Stimulated activated CD4-positive, alpha-beta T cell treated with anti-CD3 and anti-CD28 coated beads, Interleukin-4, amount 100 ng/mL, for 4 hours (primary cell): ENCODE measurements around the gene ARF4.
"Not testable (repeated sequence)": the region's sequence is repeated elsewhere in the genome, so short reads cannot be mapped to it uniquely, and the experiment has no call there.

Experiments used
- DNase-seq, 2 experiments: peaks; one replicate each; pipeline ENCODE4 v3.0.0-alpha.2; 2020

Gene ARF4

GRCh38 chr3:57597127-57597923 lies at the start of gene ARF4:
ARF4 (minus strand) TSS chr3:57597344; CDS start chr3:57597140, 204 bp downstream.
- peak; percentile 99 to 100 for DNase-seq

GRCh38 chr3:57646723-57647122 lies 49.6 kb upstream of the ARF4 start:
- DNase-seq = no peak

DNA sequence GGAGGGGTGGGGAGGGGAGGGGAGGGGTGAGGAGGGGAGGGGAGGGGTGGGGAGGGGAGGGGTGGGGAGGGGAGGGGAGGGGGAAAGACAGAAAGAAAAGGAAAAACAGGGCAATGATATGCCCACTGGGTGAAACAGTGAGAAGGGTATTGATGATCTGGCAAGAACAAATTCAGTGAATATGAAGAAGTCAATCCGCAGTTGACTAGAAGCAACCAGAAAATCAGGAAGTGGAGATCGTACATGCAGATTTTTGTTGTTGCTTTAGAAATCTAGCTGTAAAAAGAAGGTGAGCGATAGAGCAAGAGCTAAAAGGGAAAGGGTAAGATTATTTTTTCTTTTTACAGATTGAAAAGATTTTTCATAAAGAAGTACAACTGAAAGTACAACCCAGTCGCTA lies 47.6 kb upstream of the ARF4 start:
- no peak for DNase-seq

GRCh38 chr3:57637391-57637790 lies 40.2 kb upstream of the ARF4 start:
- DNase-seq = no peak

- not testable (repeated sequence) for DNase-seq
These were observed 37.1 kb upstream of the ARF4 start for GRCh38 chr3:57634259-57634658.

- no peak for DNase-seq
These were observed 30.8 kb upstream of the ARF4 start for GRCh38 chr3:57627976-57628375.

DNA sequence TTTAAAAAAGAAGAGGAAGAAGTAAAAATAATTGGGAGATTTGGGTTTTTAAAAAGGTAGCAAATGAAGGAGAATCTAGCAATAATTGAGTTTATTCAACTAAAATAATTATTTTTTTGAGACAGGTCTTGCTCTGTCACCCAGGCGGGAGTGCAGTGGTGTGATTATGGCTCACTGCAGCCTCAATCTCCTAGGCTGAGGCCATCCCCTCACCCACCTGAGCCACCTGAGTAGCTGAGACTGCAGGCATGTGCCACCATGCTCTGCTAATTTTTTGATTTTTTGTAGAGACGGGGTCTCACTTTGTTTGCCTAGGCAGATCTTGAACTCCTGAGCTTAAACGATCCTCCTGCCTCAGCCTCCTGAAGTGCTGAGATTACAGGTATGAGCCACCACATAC lies 27.7 kb upstream of the ARF4 start:
- no peak for DNase-seq

GRCh38 chr3:57622362-57622761 lies 25.2 kb upstream of the ARF4 start:
- no peak for DNase-seq

DNA sequence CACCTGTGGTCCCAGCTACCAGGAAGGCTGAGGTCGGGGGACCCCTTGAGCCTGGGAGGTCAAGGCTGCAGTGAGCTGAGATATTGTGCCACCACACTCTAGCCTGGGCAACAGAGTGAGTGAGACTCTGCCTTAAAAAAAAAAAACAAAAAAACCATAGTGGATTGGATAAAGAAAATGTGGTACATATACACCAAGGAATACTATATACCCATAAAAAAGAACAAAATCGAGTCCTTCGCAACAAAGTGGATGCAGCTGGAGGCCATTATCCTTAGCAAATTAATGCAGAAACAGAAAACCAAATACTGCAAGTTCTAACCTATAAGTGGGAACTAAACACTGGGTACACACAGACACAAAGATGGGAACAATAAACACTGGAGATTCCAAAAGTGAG lies 20.6 kb upstream of the ARF4 start:
- no peak for DNase-seq

- DNase-seq = no peak
These were observed 19.1 kb upstream of the ARF4 start for GRCh38 chr3:57616233-57616632.

- not testable (repeated sequence) for DNase-seq
These were observed 14.7 kb upstream of the ARF4 start for GRCh38 chr3:57611870-57612269.

- no peak for DNase-seq
These were observed 8.5 kb upstream of the ARF4 start for GRCh38 chr3:57605683-57606082.

- DNase-seq = no peak
These were observed 7.8 kb upstream of the ARF4 start for GRCh38 chr3:57604971-57605370.

DNA sequence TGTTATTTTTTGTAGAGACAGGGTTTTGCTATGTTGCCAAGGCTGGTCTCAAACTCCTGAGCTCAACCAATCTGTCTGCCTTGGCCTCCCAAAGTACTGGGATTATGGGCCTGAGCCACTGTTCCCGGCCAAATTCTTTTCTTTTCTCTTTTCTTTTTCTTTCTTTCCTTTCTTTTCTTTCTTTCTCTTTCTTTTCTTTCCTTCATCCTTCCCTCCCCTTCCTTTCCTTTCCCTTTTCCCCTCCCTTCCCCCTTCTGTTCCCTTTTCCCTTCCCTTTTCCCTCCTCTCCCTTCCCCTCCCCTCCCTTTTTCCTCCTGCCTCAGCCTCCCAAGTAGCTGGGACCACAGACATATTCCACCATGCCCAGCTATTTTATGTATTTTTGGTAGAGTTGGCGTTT lies 3.1 kb upstream of the ARF4 start:
- no peak for DNase-seq

GRCh38 chr3:57598765-57599360 lies 1.7 kb upstream of the ARF4 start:
- no peak for DNase-seq

DNA sequence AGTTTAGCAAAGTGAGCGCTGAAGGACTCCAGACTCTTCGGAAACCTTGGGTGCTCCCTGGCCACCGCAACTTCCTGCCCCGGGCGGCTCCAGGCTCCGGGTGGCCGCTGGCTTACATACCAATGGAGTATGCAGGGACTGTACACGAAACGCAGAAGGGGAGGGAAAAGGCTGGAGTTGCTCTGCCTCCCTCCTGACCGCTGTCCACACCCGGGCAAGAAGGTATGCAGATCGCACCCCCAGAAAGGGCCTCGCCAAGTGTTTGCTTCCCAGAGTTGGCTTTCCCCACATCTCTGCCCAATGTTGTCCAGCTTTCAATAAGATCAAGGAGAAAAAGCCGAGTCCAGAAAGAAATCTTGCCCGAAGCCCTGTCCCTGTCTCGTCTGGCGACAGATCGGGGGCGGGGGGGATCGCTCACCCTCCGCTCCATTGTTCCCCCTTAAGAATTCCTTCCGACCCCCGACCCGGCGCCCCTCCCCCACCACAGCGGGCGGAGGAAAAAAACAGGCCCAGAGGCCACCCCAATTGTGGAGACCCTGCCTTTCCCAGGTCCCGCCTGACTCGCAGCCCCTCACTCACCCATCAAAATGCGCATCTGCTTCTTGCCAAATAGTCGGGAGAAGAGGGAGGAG lies 533 bp downstream of the ARF4 start:
- peak; percentile 43 to 56 for DNase-seq

DNA sequence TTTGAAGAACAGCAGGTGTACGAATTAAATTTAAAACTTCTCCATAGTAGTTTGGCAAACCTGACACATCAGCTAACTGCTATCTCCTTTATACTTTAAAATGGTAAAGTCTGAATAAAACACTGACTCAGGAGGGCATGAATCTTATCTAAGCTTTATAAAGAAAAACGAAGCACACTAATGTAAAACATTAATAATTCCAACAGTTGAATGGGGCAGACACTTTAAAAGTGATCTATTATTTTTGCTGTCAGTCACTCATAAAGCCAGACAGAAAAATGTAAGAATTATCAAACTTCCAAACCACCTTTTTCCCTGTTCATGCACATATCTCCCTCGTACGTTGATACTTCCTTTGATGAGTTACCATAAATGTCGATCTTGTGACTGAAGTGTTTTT lies 2.6 kb downstream of the ARF4 start:
- no peak for DNase-seq

- DNase-seq = no peak
These were observed 3.0 kb downstream of the ARF4 start for GRCh38 chr3:57594144-57594543.

DNA sequence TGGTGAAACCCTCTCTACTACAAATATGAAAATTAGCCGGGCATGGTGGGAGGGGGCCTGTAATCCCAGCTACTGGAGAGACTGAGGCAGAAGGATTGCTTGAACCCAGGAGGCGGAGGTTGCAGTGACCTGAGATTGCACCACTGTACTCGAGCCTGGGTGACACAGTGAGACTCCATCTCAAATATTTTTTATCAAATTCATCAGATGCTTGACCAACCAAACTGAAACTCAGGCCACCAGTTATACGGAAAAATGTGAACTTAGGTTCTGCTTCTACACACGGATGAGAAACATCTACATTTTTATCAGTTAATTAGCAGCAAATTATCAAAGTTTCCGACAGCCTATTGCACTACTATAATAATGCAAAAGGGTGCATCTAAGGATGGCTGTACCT lies 4.8 kb downstream of the ARF4 start:
- no peak for DNase-seq

- no peak for DNase-seq
These were observed 9.2 kb downstream of the ARF4 start for GRCh38 chr3:57587905-57588304.

DNA sequence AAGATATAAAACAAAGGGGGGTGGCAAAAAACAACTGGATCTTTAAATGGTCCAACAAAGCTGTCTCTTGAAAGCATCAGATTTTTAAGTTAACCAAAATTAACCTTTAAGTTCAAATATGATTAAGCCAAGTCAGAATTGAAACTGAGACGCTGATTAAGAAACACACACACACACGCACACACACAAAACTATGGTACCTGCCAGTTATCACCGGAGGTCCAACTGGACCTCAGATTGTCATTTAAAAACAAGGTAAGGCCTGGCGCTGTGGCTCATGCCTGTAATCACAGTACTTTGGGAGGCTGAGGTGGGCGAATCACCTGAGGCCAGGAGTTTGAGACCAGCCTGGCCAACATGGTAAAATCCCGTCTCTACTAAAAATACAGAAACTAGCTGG lies 10.4 kb downstream of the ARF4 start:
- DNase-seq = no peak

DNA sequence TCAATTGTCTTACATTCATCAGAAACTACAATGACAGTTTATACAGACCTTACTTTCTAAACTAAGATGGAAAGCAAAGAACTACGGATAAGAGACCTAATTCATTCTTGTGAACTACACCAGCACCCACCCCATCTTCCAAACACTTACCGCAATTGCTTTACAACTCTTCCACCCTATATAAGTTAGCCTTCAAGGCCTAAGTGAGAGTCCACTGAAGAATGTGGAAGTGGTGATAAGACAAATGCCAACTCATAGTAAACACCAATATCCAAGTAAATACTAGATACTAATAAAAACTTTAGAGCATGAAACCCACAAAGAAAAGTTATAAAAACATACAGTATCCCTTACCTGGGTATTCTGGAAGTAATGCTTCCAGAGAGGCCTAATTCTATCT lies 13.6 kb downstream of the ARF4 start:
- no peak for DNase-seq

DNA sequence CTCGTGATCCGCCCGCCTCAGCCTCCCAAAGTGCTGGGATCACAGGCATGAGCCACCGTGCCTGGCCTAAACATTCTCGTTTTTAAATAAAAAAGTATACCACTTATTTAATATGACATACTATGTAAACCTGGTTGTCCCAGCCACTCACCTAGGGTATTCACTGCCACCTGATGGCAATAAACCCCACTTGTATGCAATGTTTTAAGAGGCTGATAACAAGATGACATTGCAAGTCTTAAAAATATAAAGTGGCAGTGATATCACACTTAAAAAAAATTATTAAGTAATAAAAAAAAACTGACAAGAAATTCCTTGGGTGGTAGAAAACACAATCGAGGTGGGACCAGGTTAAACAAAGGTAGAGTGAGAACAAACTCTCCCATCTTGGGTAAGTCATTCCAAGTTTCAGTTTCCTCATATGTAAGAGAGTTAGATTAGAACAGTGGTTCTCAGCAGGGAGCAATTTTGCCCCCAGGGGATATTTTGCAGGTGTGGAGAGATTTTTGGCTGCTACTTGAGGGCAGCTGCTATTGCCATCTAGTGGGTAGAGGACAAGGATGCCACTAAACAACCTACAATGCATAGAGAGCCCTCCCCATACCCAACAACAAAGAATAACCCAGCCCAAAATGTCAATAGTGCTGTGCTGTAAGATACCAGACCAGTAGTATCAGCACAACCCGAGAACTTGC lies 14.5 kb downstream of the ARF4 start:
- DNase-seq = no peak

DNA sequence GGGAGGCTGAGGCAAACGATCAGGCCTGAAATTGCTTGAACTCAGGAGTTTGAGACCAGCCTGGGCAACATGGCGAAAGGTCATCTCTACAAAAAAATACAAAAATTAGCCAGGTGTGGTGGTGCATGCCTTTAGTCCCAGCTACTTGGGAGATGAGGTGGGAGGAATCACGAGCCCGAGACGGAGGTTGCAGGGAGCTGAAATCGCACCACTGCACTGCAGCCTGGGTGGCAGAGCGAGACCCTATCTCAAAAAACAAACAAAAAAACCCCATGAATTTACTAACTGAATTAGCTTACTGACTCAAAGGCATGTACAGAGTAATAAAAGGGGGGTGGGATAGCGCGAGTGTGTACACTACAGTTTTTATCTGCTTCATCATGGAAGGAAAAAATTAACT lies 19.3 kb downstream of the ARF4 start:
- no peak for DNase-seq
